GM12801 (cell line): Measurements from ENCODE around the gene GDPD2.

ENCODE experiments used
- TF ChIP-seq, protein P1 (sequence below): IDR thresholded peaks from one replicate; pipeline ENCODE4 v1.5.1; 2011; ENCODE audit warnings: control low read depth; ENCODE audit not compliant: insufficient read length; ENCODE audit errors: extremely low read depth

The GDPD2 gene, protein sequence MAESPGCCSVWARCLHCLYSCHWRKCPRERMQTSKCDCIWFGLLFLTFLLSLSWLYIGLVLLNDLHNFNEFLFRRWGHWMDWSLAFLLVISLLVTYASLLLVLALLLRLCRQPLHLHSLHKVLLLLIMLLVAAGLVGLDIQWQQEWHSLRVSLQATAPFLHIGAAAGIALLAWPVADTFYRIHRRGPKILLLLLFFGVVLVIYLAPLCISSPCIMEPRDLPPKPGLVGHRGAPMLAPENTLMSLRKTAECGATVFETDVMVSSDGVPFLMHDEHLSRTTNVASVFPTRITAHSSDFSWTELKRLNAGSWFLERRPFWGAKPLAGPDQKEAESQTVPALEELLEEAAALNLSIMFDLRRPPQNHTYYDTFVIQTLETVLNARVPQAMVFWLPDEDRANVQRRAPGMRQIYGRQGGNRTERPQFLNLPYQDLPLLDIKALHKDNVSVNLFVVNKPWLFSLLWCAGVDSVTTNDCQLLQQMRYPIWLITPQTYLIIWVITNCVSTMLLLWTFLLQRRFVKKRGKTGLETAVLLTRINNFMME

DNA sequence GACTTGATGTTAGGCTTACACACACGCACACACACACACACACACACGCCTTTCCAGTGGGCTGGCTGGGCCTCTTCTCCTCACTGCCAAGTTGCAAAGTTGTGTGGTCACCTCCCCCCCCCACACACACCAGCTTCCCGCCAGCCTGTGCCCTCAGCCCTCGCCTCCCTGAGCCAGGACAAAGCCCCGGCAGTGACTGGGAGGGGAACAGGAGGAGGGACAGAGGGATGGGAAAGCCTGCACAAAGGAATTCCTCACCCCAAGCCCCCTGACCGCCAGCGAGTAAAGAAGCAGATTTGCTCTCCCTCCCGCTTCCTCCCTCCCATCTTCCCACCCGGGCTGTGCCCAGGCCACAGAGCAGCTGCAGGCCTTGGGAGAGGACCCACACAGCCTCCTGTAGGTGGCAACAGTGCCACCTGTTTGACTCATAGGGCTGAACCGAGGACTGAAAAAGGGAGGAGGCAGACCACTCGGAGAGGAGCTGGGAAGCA lies at the start of gene GDPD2:
Gene GDPD2 (plus strand): TSS at position 464 of the 491 bp plus-strand sequence. CDS start 1,671 bp downstream, outside the sequence.
- TF ChIP-seq, protein P1, sequence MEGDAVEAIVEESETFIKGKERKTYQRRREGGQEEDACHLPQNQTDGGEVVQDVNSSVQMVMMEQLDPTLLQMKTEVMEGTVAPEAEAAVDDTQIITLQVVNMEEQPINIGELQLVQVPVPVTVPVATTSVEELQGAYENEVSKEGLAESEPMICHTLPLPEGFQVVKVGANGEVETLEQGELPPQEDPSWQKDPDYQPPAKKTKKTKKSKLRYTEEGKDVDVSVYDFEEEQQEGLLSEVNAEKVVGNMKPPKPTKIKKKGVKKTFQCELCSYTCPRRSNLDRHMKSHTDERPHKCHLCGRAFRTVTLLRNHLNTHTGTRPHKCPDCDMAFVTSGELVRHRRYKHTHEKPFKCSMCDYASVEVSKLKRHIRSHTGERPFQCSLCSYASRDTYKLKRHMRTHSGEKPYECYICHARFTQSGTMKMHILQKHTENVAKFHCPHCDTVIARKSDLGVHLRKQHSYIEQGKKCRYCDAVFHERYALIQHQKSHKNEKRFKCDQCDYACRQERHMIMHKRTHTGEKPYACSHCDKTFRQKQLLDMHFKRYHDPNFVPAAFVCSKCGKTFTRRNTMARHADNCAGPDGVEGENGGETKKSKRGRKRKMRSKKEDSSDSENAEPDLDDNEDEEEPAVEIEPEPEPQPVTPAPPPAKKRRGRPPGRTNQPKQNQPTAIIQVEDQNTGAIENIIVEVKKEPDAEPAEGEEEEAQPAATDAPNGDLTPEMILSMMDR, result no peak

DNA sequence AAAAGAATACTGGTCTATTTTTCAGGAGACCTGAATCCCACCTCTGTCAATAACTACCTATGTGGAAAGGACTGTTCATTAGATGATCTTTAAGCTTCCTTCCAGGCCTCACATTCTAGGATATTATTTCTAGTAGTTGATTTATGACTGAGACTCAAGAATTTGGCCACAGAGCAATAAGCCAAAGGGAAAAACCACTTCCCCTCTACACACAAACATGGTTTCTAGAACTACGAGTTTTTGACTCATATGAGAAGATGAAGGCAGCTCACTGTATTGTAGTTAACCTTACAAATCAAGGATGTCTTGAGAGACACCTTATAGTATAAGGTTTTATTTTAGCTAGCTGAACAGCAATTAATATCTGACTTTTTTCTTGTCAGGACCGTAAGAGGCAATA lies 36.9 kb upstream of the GDPD2 start:
- TF ChIP-seq, protein P1, result no peak

DNA sequence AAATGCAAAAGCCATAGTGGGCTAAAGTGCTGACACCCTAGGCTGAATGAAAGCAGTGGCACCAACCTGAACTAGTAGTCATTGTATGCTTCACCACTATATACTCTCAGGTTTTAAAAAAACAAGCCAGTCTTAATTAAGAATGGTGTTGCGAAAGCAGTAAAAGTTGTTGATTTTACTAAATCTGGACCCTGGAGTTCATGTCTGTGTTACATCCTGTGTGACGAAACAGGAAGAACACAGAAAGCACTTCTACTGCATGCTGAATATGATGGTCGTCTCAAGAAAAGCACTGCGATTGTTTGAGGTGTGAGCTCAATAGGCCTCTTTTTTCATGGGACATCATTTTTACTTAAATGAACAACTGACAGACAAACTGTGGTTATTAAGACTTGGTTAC lies 24.2 kb upstream of the GDPD2 start:
- TF ChIP-seq, protein P1, result no peak

DNA sequence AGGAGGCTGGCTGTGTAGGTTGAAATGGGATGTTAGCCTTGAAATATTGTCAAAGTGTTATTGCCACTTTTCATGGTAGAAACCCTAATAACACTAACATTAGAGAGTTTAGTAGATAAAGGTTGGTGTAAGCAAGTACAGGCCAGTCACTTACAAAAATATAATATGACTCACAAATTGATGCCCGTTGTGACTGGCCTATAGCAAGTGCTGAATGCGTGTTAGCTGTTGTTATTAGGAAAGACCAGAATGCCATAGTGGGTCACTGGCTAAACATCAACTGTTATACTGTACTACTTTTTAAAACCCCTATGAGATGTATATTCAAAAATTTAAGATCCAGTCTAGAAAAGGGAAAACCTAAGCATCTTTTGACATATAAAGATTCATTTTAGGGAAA lies 20.4 kb upstream of the GDPD2 start:
- TF ChIP-seq, protein P1, result no peak

DNA sequence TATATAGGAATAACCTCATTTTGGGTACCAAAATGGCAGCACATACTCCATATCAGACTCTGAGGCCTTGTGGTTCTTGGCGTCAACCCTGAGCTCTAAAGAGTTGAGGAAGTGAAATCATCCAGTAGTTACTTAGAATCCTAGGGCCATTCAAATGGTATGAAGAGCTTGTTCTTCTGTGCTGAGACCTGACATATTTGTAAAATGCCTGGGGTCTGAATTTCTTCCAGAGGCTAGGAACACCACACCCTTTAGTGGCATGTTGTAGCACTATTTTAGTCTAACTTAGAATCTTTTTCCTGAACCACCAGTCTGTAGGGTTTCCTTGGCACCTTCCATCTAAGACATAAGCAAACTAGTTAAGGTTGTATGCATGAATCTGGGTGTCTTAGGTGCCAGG lies 18.1 kb upstream of the GDPD2 start:
- TF ChIP-seq, protein P1, result no peak

DNA sequence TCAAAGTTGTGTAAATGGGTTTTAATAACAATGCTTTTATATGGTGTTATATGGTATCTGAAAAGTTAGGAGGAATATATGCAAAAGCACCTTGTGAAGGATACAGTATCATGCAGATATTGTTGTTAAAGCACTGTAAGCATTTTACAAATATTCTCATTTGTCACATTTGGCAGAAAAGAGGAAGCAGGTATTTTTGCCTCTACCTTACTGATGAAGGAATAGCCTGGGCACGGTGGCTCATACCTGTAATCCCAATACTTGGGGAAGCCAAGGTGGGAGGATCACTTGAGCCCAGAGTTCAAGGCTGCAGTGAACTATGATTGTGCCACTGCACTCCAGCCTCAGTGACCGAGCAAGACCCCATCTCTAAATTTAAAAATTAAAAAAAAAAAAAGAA lies 12.2 kb upstream of the GDPD2 start:
- TF ChIP-seq, protein P1, result no peak

DNA sequence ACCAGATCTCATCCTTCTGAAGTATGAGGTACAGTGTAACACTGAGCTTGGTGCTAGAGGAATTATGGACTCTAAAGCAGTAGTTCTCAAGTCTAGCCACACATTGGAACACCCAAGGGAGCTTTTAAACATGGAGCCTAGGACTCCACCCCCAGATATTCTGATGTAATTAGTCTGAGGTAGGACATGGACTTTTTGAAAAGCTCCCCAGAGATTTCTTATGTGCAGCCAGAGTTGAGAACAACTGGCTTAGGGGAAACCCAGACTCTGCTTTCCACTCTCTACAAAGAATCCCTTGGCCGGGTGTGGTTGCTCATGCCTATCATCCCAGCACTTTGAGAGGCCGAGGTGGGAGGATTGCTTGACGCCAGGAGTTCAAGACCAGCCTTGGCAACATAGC lies 11.6 kb upstream of the GDPD2 start:
- TF ChIP-seq, protein P1, result no peak
